H9 (cell line): Measurements from ENCODE around the gene MRPL23. TPM values are rescaled to one million over a fixed set of nuclear protein-coding genes. Genes with fewer than 3 reads are reported as not detected.

ENCODE experiments used
- DNase-seq: peaks from one replicate; pipeline ENCODE4 v3.0.0-alpha.2; 2017
- H2AFZ ChIP-seq: one replicate; pipeline ENCODE4 v1.6.1; 2013; ENCODE audit warnings: mild to moderate bottlenecking, low read length, control low read depth, moderate library complexity
- H2AK5ac ChIP-seq: 2 replicates; pipeline ENCODE4 v1.6.1; 2013; ENCODE audit warnings: low read length, control low read depth, mixed read lengths; ENCODE audit not compliant: insufficient read length
- H2BK120ac ChIP-seq: one replicate; pipeline ENCODE4 v1.6.1; 2013; ENCODE audit warnings: low read depth, mild to moderate bottlenecking, low read length, control low read depth, inconsistent platforms; ENCODE audit not compliant: poor library complexity, severe bottlenecking
- H2BK12ac ChIP-seq: 2 replicates; pipeline ENCODE4 v1.6.1; 2013; ENCODE audit warnings: low read length, control low read depth, mixed read lengths, low read depth; ENCODE audit not compliant: insufficient read length
- H2BK15ac ChIP-seq: 2 replicates; pipeline ENCODE4 v1.6.1; 2013; ENCODE audit warnings: low read depth, low read length, control low read depth
- H2BK20ac ChIP-seq: one replicate; pipeline ENCODE4 v1.6.1; 2013; ENCODE audit warnings: low read depth, mild to moderate bottlenecking, low read length, control low read depth, inconsistent platforms; ENCODE audit not compliant: poor library complexity, severe bottlenecking
- H2BK5ac ChIP-seq: 2 replicates; pipeline ENCODE4 v1.6.1; 2013; ENCODE audit warnings: low read length, control low read depth, mixed read lengths; ENCODE audit not compliant: insufficient read length
- H3K14ac ChIP-seq: 2 replicates; pipeline ENCODE4 v1.6.1; 2013; ENCODE audit warnings: low read length, control low read depth; ENCODE audit not compliant: insufficient read depth
- H3K18ac ChIP-seq: 2 replicates; pipeline ENCODE4 v1.6.1; 2013; ENCODE audit warnings: low read depth, mild to moderate bottlenecking, mixed read lengths, low read length, control low read depth; ENCODE audit not compliant: insufficient read length
- H3K23ac ChIP-seq: 2 replicates; pipeline ENCODE4 v1.6.1; 2013; ENCODE audit warnings: low read length, control low read depth, mixed read lengths, low read depth; ENCODE audit not compliant: insufficient read length
- H3K23me2 ChIP-seq: 2 replicates; pipeline ENCODE4 v1.6.1; 2013; ENCODE audit warnings: low read depth, mild to moderate bottlenecking, mixed read lengths, low read length, control low read depth; ENCODE audit not compliant: insufficient read length, poor library complexity, severe bottlenecking
- H3K27ac ChIP-seq: 2 replicates; pipeline ENCODE4 v1.5.1; 2013; ENCODE audit warnings: low read length, control low read depth, mixed read lengths, low read depth; ENCODE audit not compliant: insufficient read length
- H3K27me3 ChIP-seq: 2 replicates; pipeline ENCODE4 v1.6.1; 2013; ENCODE audit warnings: low read length, control low read depth, inconsistent platforms; ENCODE audit not compliant: insufficient read depth
- H3K4ac ChIP-seq: 2 replicates; pipeline ENCODE4 v1.6.1; 2013; ENCODE audit warnings: low read depth, mild to moderate bottlenecking, control low read depth, inconsistent platforms, low read length, moderate library complexity
- H3K4me1 ChIP-seq: 2 replicates; pipeline ENCODE4 v1.6.1; 2013; ENCODE audit warnings: low read length, control low read depth, inconsistent platforms; ENCODE audit not compliant: insufficient read depth
- H3K4me2 ChIP-seq: 2 replicates; pipeline ENCODE4 v1.6.1; 2013; ENCODE audit warnings: low read length, control low read depth, mixed read lengths; ENCODE audit not compliant: insufficient read length, insufficient read depth
- H3K56ac ChIP-seq: 2 replicates; pipeline ENCODE4 v1.6.1; 2013; ENCODE audit warnings: low read depth, mild to moderate bottlenecking, mixed read lengths, low read length, control low read depth; ENCODE audit not compliant: insufficient read length
- H3K79me1 ChIP-seq: 2 replicates; pipeline ENCODE4 v1.6.1; 2013; ENCODE audit warnings: low read depth, mild to moderate bottlenecking, moderate library complexity, low read length, control low read depth, inconsistent platforms; ENCODE audit not compliant: insufficient read depth, poor library complexity, severe bottlenecking
- H3K79me2 ChIP-seq: 2 replicates; pipeline ENCODE4 v1.6.1; 2013; ENCODE audit warnings: low read length, control low read depth, inconsistent platforms; ENCODE audit not compliant: insufficient read depth
- H3K9ac ChIP-seq: 2 replicates; pipeline ENCODE4 v1.6.1; 2013; ENCODE audit warnings: low read length, control low read depth, mixed read lengths; ENCODE audit not compliant: insufficient read length; ENCODE audit errors: extremely low read depth
- H3K9me3 ChIP-seq: one replicate; pipeline ENCODE4 v1.6.1; 2013; ENCODE audit warnings: low read depth, low read length, inconsistent platforms; ENCODE audit not compliant: control insufficient read depth
- H3T11ph ChIP-seq: one replicate; pipeline ENCODE4 v1.6.1; 2013; ENCODE audit warnings: mild to moderate bottlenecking, low read length, control low read depth, inconsistent platforms
- H4K20me1 ChIP-seq: one replicate; pipeline ENCODE4 v1.6.1; 2013; ENCODE audit not compliant: control insufficient read depth, insufficient read length, insufficient read depth
- H4K5ac ChIP-seq: 2 replicates; pipeline ENCODE4 v1.6.1; 2013; ENCODE audit warnings: low read depth, mild to moderate bottlenecking, mixed read lengths, low read length, control low read depth; ENCODE audit not compliant: insufficient read length
- H4K8ac ChIP-seq: replicated peaks from 2 replicates; pipeline ENCODE4 v1.6.1; 2013; ENCODE audit warnings: low read length, control low read depth, mixed read lengths, low read depth; ENCODE audit not compliant: insufficient read length
- H4K91ac ChIP-seq: 2 replicates; pipeline ENCODE4 v1.6.1; 2013; ENCODE audit warnings: low read depth, mild to moderate bottlenecking, moderate library complexity, mixed read lengths, low read length, control low read depth; ENCODE audit not compliant: insufficient read length
- H3K27ac Mint-ChIP-seq, 3 experiments: 2 replicates in 2 of 3; 3 replicates in 1 of 3; pipeline ENCODE4 v1.8.0; 2020 to 2021; ENCODE audit warnings: mixed read lengths in 3 of 3, mild to moderate bottlenecking in 1 of 3, moderate library complexity in 1 of 3
- H3K27me3 Mint-ChIP-seq: 2 replicates; pipeline ENCODE4 v1.8.0; 2021; ENCODE audit warnings: low read depth, mild to moderate bottlenecking, moderate library complexity, mixed read lengths
- H3K36me3 Mint-ChIP-seq, 3 experiments: 2 replicates in 2 of 3; 3 replicates in 1 of 3; pipeline ENCODE4 v1.8.0; 2020 to 2021; ENCODE audit warnings: low read depth in 3 of 3, mixed read lengths in 3 of 3; ENCODE audit not compliant: insufficient read depth in 1 of 3
- H3K4me1 Mint-ChIP-seq, 2 experiments: 2 replicates each; pipeline ENCODE4 v1.8.0; 2020; ENCODE audit warnings: mixed read lengths in 2 of 2
- H3K4me3 Mint-ChIP-seq, 2 experiments: 2 replicates in 1 of 2; 3 replicates in 1 of 2; pipeline ENCODE4 v1.8.0; 2020 to 2021; ENCODE audit warnings: mild to moderate bottlenecking in 2 of 2, mixed read lengths in 2 of 2, moderate library complexity in 1 of 2
- H3K9me3 Mint-ChIP-seq, 2 experiments: 2 replicates in 1 of 2; 3 replicates in 1 of 2; pipeline ENCODE4 v1.8.0; 2020; ENCODE audit warnings: mild to moderate bottlenecking in 2 of 2, mixed read lengths in 2 of 2, moderate library complexity in 1 of 2
- WGBS: extraction: QIAGEN DNeasy Blood & Tissue Kit; methylation state at CpG from one replicate; pipeline ENCODE4 v1.1.7; 2013; ENCODE audit warnings: missing lambda C conversion rate, low lambda C conversion rate, mixed read lengths; ENCODE audit not compliant: insufficient read length; ENCODE audit errors: extremely low coverage; 5-methylcytosine and 5-hydroxymethylcytosine counted together
- total RNA-seq: library from RNA; stranded (reverse); gene quantifications from 2 replicates; pipeline ENCODE4 v1.2.1, GENCODE V29; 2021
- TF ChIP-seq, protein P1 (sequence below): fragments of 200-600 bp; sonication (generic); conservative IDR thresholded peaks from 3 replicates; pipeline ENCODE4 v1.8.0; 2021; ENCODE audit warnings: antibody characterized with exemption, mild to moderate bottlenecking

MRPL23 gene
- total RNA-seq, 1 experiment from 2014 or later, result 67.3 TPM

DNA sequence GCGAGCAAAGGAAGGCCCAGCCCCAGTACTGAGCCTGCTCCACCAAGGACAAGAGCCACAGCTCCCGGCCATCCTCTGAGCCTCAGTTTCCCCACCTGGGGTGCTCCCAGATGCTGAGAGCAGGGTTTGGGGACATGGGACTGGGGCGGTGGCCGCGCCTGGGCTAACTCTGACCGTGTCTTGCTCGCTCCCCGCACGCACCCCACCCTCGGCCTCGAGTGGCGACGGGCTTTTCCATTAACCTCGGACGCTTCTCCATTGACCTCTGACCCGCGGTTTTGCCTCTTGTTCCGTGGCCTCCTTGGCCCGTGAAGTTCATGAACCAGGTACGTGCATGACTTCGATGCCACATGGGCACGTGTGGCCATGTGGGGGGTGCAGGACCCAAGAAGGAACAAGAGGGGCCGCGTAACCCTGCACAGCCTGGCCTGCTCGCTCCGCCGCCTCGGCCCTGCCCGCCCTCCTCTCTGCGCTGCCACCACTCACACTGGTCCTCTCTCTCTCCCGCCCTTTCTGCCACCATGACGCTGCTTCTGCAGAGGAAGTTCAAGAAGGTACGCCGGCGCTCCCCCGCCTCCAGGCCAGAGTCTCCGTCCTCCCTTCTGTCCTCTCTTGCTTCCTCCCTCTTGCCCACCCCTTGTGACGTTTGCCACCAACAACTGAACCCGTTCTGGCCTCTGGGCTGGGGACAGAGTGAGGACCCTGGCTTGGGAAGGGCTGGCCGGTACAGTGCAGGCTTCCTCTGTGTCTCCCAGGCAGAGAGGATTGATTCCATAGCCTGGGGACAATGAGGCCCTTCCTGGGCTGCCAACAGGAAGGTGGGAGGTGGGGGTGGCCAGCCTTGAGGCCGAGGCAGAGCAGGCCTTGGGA is 20.7 kb upstream of the MRPL23 start:
- no peak overlapping the region for H4K8ac ChIP-seq
- H2BK15ac ChIP-seq, result no peak overlapping the region
- H3K9me3 ChIP-seq, result no peaks in the 10 kb centered on the region
- H4K5ac ChIP-seq, result no peak overlapping the region
- H3K36me3 Mint-ChIP-seq, result no peaks in the 10 kb centered on the region
- H3T11ph ChIP-seq, result no peak overlapping the region
- H3K27ac Mint-ChIP-seq, result peak overlapping the region in 1 of 3 experiments; percentile 79; a peak in 2 of 7 replicates
- no peak overlapping the region for H3K27ac ChIP-seq
- H2BK5ac ChIP-seq, result no peak overlapping the region
- no peak overlapping the region for H2BK20ac ChIP-seq
- no peak overlapping the region for H3K9ac ChIP-seq
- H3K4me1 ChIP-seq, result no peaks in the 10 kb centered on the region
- peaks cover 16% of the 10 kb centered on the region for H3K27me3 Mint-ChIP-seq
- H3K79me1 ChIP-seq, result no peaks in the 10 kb centered on the region
- no peak overlapping the region for H3K14ac ChIP-seq
- H3K23me2 ChIP-seq, result peaks cover 3% of the 10 kb centered on the region
- no peak overlapping the region for H3K18ac ChIP-seq
- WGBS, result no CpG with 5 or more reads among the region's 41 CpGs
- peaks cover 2 to 3% of the 10 kb centered on the region in 2 experiments; a peak in 2 of 4 replicates for H3K4me1 Mint-ChIP-seq
- no peaks in the 10 kb centered on the region for H4K20me1 ChIP-seq
- no peak overlapping the region for H2AK5ac ChIP-seq
- H3K23ac ChIP-seq, result no peak overlapping the region
- TF ChIP-seq, protein P1, sequence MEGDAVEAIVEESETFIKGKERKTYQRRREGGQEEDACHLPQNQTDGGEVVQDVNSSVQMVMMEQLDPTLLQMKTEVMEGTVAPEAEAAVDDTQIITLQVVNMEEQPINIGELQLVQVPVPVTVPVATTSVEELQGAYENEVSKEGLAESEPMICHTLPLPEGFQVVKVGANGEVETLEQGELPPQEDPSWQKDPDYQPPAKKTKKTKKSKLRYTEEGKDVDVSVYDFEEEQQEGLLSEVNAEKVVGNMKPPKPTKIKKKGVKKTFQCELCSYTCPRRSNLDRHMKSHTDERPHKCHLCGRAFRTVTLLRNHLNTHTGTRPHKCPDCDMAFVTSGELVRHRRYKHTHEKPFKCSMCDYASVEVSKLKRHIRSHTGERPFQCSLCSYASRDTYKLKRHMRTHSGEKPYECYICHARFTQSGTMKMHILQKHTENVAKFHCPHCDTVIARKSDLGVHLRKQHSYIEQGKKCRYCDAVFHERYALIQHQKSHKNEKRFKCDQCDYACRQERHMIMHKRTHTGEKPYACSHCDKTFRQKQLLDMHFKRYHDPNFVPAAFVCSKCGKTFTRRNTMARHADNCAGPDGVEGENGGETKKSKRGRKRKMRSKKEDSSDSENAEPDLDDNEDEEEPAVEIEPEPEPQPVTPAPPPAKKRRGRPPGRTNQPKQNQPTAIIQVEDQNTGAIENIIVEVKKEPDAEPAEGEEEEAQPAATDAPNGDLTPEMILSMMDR, result no peak
- no peak overlapping the region for H2BK120ac ChIP-seq
- no peaks in the 10 kb centered on the region for H3K9me3 Mint-ChIP-seq
- H3K27me3 ChIP-seq, result no peaks in the 10 kb centered on the region
- H3K79me2 ChIP-seq, result no peaks in the 10 kb centered on the region
- no peak overlapping the region for H3K4ac ChIP-seq
- no peak overlapping the region for H3K4me2 ChIP-seq
- H2BK12ac ChIP-seq, result no peak overlapping the region
- H3K4me3 Mint-ChIP-seq, result no peak overlapping the region
- H2AFZ ChIP-seq, result no peak overlapping the region
- no peak overlapping the region for H4K91ac ChIP-seq
- no peak for DNase-seq
- no peak overlapping the region for H3K56ac ChIP-seq
